IMR-90 (cell line): ENCODE measurements around the gene EIF4A3. TPM values are rescaled to one million over a fixed set of nuclear protein-coding genes. Genes with fewer than 3 reads are reported as not detected.

ENCODE experiments used
- ATAC-seq: fragments of 200-7000 bp; cut with Tn5 transposase; 2 replicates; pipeline ENCODE4 v1.9.1; 2020; ENCODE audit warnings: low read depth, mild to moderate bottlenecking, moderate library complexity
- BruUV-seq: library from RNA; stranded (reverse); fragments of 400-500 nt; replicated peaks from 2 replicates; lab custom pipeline; 2021; lab: Mats Ljungman, UMichigan
- CTCF ChIA-PET: fragments of 300-600 bp; formaldehyde crosslinking; extraction: SDS; loops from one replicate; lab custom pipeline; 2021; ENCODE audit warnings: antibody characterized with exemption; lab: Yijun Ruan, JAX
- POLR2A ChIA-PET: fragments of 300-600 bp; sonication (Branson Sonifier 250); formaldehyde crosslinking; loops from one replicate; lab custom pipeline; 2022; ENCODE audit warnings: antibody characterized with exemption; ENCODE audit not compliant: unreplicated experiment; lab: Charles Lee
- DNase-seq: peaks from one replicate; pipeline ENCODE4 v3.0.0; 2013
- H2AFZ ChIP-seq: replicated peaks from 2 replicates; pipeline ENCODE3; 2013; ENCODE audit warnings: low read length, mild to moderate bottlenecking; ENCODE audit not compliant: poor library complexity
- H2AK5ac ChIP-seq: 2 replicates; pipeline ENCODE4 v1.6.1; 2013; ENCODE audit warnings: low read depth, low read length, inconsistent platforms
- H2AK9ac ChIP-seq: replicated peaks from 2 replicates; pipeline ENCODE3; 2013; ENCODE audit warnings: mild to moderate bottlenecking, low read depth, low read length, moderate library complexity; ENCODE audit not compliant: poor library complexity
- H2BK120ac ChIP-seq: 2 replicates; pipeline ENCODE4 v1.6.1; 2013; ENCODE audit warnings: low read depth, low read length, inconsistent platforms
- H2BK15ac ChIP-seq: 3 replicates; pipeline ENCODE4 v1.6.1; 2013; ENCODE audit warnings: low read depth, low read length, inconsistent platforms
- H2BK20ac ChIP-seq: 2 replicates; pipeline ENCODE4 v1.6.1; 2013; ENCODE audit warnings: low read depth, mild to moderate bottlenecking, inconsistent platforms, low read length, moderate library complexity
- H2BK5ac ChIP-seq: 2 replicates; pipeline ENCODE4 v1.6.1; 2013; ENCODE audit warnings: mild to moderate bottlenecking, low read depth, low read length, inconsistent platforms; ENCODE audit not compliant: poor library complexity, severe bottlenecking
- H3K14ac ChIP-seq: replicated peaks from 2 replicates; pipeline ENCODE4 v1.6.1; 2013; ENCODE audit warnings: low read depth, low read length, inconsistent platforms
- H3K18ac ChIP-seq: 2 replicates; pipeline ENCODE4 v1.6.1; 2013; ENCODE audit warnings: low read depth, low read length, control low read depth
- H3K23ac ChIP-seq: 2 replicates; pipeline ENCODE4 v1.6.1; 2013; ENCODE audit warnings: low read depth, low read length, inconsistent platforms
- H3K27ac ChIP-seq: 2 replicates; pipeline ENCODE4 v1.5.1; 2013; ENCODE audit warnings: mild to moderate bottlenecking, control low read depth, low read length; ENCODE audit not compliant: insufficient read depth
- H3K27me3 ChIP-seq: 2 replicates; pipeline ENCODE4 v1.6.1; 2013; ENCODE audit warnings: low read length; ENCODE audit not compliant: control insufficient read depth, insufficient read depth
- H3K36me3 ChIP-seq: 2 replicates; pipeline ENCODE4 v1.6.1; 2013; ENCODE audit warnings: low read length, mixed read lengths; ENCODE audit not compliant: control insufficient read depth, insufficient read depth
- H3K4ac ChIP-seq: 2 replicates; pipeline ENCODE4 v1.6.1; 2013; ENCODE audit warnings: low read depth, low read length, inconsistent platforms
- H3K4me1 ChIP-seq: 2 replicates; pipeline ENCODE4 v1.6.1; 2013; ENCODE audit warnings: low read length, mixed read lengths; ENCODE audit not compliant: control insufficient read depth, insufficient read depth
- H3K4me2 ChIP-seq: 2 replicates; pipeline ENCODE4 v1.6.1; 2013; ENCODE audit warnings: low read depth, mild to moderate bottlenecking, control low read depth, low read length, moderate library complexity
- H3K4me3 ChIP-seq: 2 replicates; pipeline ENCODE4 v1.5.1; 2013; ENCODE audit warnings: low read depth, mild to moderate bottlenecking, control low read depth, low read length, moderate library complexity; ENCODE audit not compliant: insufficient read depth
- H3K56ac ChIP-seq: 2 replicates; pipeline ENCODE4 v1.6.1; 2013; ENCODE audit warnings: low read length, inconsistent platforms; ENCODE audit not compliant: insufficient read depth; ENCODE audit errors: extremely low read depth
- H3K79me1 ChIP-seq, 2 experiments: 2 replicates each; pipeline ENCODE4 v1.6.1; 2013; ENCODE audit warnings: low read length in 2 of 2, inconsistent platforms in 1 of 2, low read depth in 1 of 2
- H3K9ac ChIP-seq: 2 replicates; pipeline ENCODE4 v1.6.1; 2013; ENCODE audit warnings: low read depth, low read length, control low read depth
- H3K9me1 ChIP-seq: 2 replicates; pipeline ENCODE4 v1.6.1; 2013; ENCODE audit warnings: low read length, inconsistent platforms; ENCODE audit not compliant: insufficient read depth
- H3K9me3 ChIP-seq: 2 replicates; pipeline ENCODE4 v1.6.1; 2013; ENCODE audit warnings: low read length; ENCODE audit not compliant: control insufficient read depth, insufficient read depth
- H4K20me1 ChIP-seq: 2 replicates; pipeline ENCODE4 v1.6.1; 2013; ENCODE audit warnings: low read length, inconsistent platforms; ENCODE audit not compliant: insufficient read depth
- H4K5ac ChIP-seq: 2 replicates; pipeline ENCODE4 v1.6.1; 2013; ENCODE audit warnings: mild to moderate bottlenecking, low read depth, low read length, control low read depth
- H4K8ac ChIP-seq, 2 experiments: 2 replicates each; pipeline ENCODE4 v1.6.1; 2013; ENCODE audit warnings: low read depth in 2 of 2, low read length in 2 of 2, control low read depth in 1 of 2, inconsistent platforms in 1 of 2
- H4K91ac ChIP-seq: 2 replicates; pipeline ENCODE4 v1.6.1; 2013; ENCODE audit warnings: low read depth, low read length, inconsistent platforms; ENCODE audit not compliant: insufficient read depth
- CHD1 ChIP-seq: IDR thresholded peaks from 2 replicates; pipeline ENCODE4 v1.6.1; 2012; ENCODE audit warnings: low read depth, low read length, improper control_type of control experiment
- WGBS, 2 experiments: methylation state at CpG; one replicate each; pipeline versions ENCODE4 v1.1.5 to v1.1.7; 2013; ENCODE audit warnings: missing lambda C conversion rate in 2 of 2; ENCODE audit not compliant: insufficient read length in 1 of 2; ENCODE audit errors: extremely low coverage in 2 of 2; 5-methylcytosine and 5-hydroxymethylcytosine counted together
- dilution Hi-C: fragments of 300-500 bp; cut with HindIII; formaldehyde crosslinking; loops from one replicate; pipeline ENCODE4 v1.14.3; 2018; ENCODE audit warnings: low sequenced_read_pairs; ENCODE audit not compliant: unreplicated experiment
- in situ Hi-C: fragments of 300-500 bp; cut with MboI; formaldehyde crosslinking; loops from 3 replicates; pipeline ENCODE4 v1.14.3; 2019; ENCODE audit warnings: low sequenced_read_pairs, inconsistent platforms, mixed read lengths
- intact Hi-C: fragments of 100-400 bp; cut with micrococcal nuclease; formaldehyde crosslinking; loops from 2 replicates; pipeline ENCODE4 v1.10.0; 2022
- polyA plus RNA-seq, 3 experiments: library from polyadenylated mRNA; depleted of rRNA; stranded (reverse); fragments of >200 nt; gene quantifications; 2 replicates each; pipeline ENCODE4 v1.2.3, GENCODE V29; 2012; ENCODE audit warnings: low replicate concordance in 1 of 3
- total RNA-seq: library from RNA; depleted of rRNA; stranded (reverse); fragments of >200 nt; gene quantifications from 2 replicates; pipeline ENCODE4 v1.2.3, GENCODE V29; 2012
- TF ChIP-seq, protein P1 (sequence below): conservative IDR thresholded peaks from 2 replicates; pipeline ENCODE4 v1.5.1; 2012; ENCODE audit warnings: mild to moderate bottlenecking, low read depth, low read length, improper control_type of control experiment

EIF4A3 gene
- total and polyA plus RNA-seq, 2 of the 4 experiments (the other 2 are of a cell fraction), result 85.3 to 97.1 TPM

DNA sequence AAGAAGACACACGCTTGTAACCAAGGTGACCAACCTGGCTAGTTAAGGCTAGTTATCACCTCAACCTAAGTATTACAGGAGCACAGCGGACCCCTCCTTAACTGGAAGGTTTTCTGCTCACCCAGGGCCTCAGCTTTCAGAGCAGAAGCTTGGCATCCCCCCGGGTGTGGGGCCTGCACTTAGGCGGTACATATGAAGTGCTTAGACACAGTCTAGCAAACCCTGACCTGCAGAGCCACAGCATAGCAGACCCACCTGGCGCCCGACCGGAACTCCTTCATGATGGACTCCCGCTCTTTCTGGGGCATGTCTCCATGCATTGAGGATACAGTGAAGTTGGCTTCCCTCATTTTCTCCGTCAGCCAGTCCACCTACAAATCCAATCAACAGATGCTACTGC lies 9.8 kb downstream of the EIF4A3 start:
- POLR2A ChIA-PET, result no interaction called here
- H4K91ac ChIP-seq, result no peak overlapping the region
- no peak overlapping the region for H3K14ac ChIP-seq
- H3K27ac ChIP-seq, result no peak overlapping the region
- no peak overlapping the region for H2AFZ ChIP-seq
- H3K9me1 ChIP-seq, result peaks cover 4% of the 10 kb centered on the region; the same call in 1 of the 2 replicates
- CTCF ChIA-PET, result no interaction called here
- in situ Hi-C loops (no loop called here), dilution Hi-C loops (no loop called here), intact Hi-C loops (no loop called here)
- TF ChIP-seq CHD1, result no peak
- TF ChIP-seq, protein P1, sequence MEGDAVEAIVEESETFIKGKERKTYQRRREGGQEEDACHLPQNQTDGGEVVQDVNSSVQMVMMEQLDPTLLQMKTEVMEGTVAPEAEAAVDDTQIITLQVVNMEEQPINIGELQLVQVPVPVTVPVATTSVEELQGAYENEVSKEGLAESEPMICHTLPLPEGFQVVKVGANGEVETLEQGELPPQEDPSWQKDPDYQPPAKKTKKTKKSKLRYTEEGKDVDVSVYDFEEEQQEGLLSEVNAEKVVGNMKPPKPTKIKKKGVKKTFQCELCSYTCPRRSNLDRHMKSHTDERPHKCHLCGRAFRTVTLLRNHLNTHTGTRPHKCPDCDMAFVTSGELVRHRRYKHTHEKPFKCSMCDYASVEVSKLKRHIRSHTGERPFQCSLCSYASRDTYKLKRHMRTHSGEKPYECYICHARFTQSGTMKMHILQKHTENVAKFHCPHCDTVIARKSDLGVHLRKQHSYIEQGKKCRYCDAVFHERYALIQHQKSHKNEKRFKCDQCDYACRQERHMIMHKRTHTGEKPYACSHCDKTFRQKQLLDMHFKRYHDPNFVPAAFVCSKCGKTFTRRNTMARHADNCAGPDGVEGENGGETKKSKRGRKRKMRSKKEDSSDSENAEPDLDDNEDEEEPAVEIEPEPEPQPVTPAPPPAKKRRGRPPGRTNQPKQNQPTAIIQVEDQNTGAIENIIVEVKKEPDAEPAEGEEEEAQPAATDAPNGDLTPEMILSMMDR, result no peak
- H2BK20ac ChIP-seq, result no peak overlapping the region
- WGBS, 2 experiments, result 100% methylated on average over 2 of the region's 9 CpGs; no CpG with 5 or more reads in 1 of the 2 experiments
- H4K8ac ChIP-seq, result no peak overlapping the region
- H2BK120ac ChIP-seq, result no peak overlapping the region
- H3K56ac ChIP-seq, result no peak overlapping the region
- no peak overlapping the region for H3K4me3 ChIP-seq
- no peaks in the 10 kb centered on the region for H3K4me1 ChIP-seq
- BruUV-seq, result no TSS peak
- no peak overlapping the region for H4K5ac ChIP-seq
- ATAC-seq (no peak), DNase-seq (no peak)
- no peak overlapping the region for H3K4me2 ChIP-seq
- H3K9ac ChIP-seq, result no peak overlapping the region
- peaks cover under 1% of the 10 kb centered on the region; the same call in 1 of the 2 replicates for H4K20me1 ChIP-seq
- no peak overlapping the region for H3K23ac ChIP-seq
- no peak overlapping the region for H3K4ac ChIP-seq
- no peak overlapping the region for H2AK5ac ChIP-seq
- H3K9me3 ChIP-seq, result no peaks in the 10 kb centered on the region
- H2BK15ac ChIP-seq, result no peak overlapping the region
- H3K18ac ChIP-seq, result no peak overlapping the region
- H3K27me3 ChIP-seq, result no peaks in the 10 kb centered on the region
- H2AK9ac ChIP-seq, result no peak overlapping the region
- peaks cover 0 to 23% of the 10 kb centered on the region in 2 experiments; a peak in 2 of 4 replicates for H3K79me1 ChIP-seq
- H2BK5ac ChIP-seq, result no peak overlapping the region
- H3K36me3 ChIP-seq, result peaks cover 70% of the 10 kb centered on the region
